Neural crest cell (in vitro differentiated cells): Measurements from ENCODE around the gene NPIPB8. TPM values are rescaled to one million over a fixed set of nuclear protein-coding genes. Genes with fewer than 3 reads are reported as not detected.
A peak's percentile ranks its signal among the peaks of the same experiment; 100 is the strongest.
"Not testable (repeated sequence)": the region's sequence is repeated elsewhere in the genome, so short reads cannot be mapped to it uniquely, and the experiment has no call there.

Experiments
- DNase-seq: peaks from one replicate; pipeline ENCODE4 v3.0.0; 2021; ENCODE audit warnings: low read depth, mixed read lengths, low spot score
- H3K27ac Mint-ChIP-seq: one replicate; pipeline ENCODE4 v1.8.0; 2021; ENCODE audit warnings: mild to moderate bottlenecking, mixed read lengths; ENCODE audit not compliant: unreplicated experiment
- H3K27me3 Mint-ChIP-seq: 2 replicates; pipeline ENCODE4 v1.8.0; 2021; ENCODE audit warnings: low read depth, mild to moderate bottlenecking, mixed read lengths
- H3K36me3 Mint-ChIP-seq: 2 replicates; pipeline ENCODE4 v1.8.0; 2021; ENCODE audit warnings: low read depth, mild to moderate bottlenecking, mixed read lengths
- H3K4me1 Mint-ChIP-seq: 2 replicates; pipeline ENCODE4 v1.8.0; 2021; ENCODE audit warnings: mixed read lengths
- H3K4me3 Mint-ChIP-seq: one replicate; pipeline ENCODE4 v1.8.0; 2021; ENCODE audit warnings: mild to moderate bottlenecking, mixed read lengths
- H3K9me3 Mint-ChIP-seq: 2 replicates; pipeline ENCODE4 v1.8.0; 2021; ENCODE audit warnings: mixed read lengths
- total RNA-seq: library from RNA; stranded (reverse); gene quantifications from 2 replicates; pipeline ENCODE4 v1.2.1, GENCODE V29; 2021
- TF ChIP-seq, protein P1 (sequence below): fragments of 200-600 bp; sonication (generic); conservative IDR thresholded peaks from 2 replicates; pipeline ENCODE4 v1.5.0; 2021; ENCODE audit warnings: antibody characterized with exemption, mild to moderate bottlenecking

Gene NPIPB8
- total RNA-seq, 1 donor from 2014 or later = not detected

DNA sequence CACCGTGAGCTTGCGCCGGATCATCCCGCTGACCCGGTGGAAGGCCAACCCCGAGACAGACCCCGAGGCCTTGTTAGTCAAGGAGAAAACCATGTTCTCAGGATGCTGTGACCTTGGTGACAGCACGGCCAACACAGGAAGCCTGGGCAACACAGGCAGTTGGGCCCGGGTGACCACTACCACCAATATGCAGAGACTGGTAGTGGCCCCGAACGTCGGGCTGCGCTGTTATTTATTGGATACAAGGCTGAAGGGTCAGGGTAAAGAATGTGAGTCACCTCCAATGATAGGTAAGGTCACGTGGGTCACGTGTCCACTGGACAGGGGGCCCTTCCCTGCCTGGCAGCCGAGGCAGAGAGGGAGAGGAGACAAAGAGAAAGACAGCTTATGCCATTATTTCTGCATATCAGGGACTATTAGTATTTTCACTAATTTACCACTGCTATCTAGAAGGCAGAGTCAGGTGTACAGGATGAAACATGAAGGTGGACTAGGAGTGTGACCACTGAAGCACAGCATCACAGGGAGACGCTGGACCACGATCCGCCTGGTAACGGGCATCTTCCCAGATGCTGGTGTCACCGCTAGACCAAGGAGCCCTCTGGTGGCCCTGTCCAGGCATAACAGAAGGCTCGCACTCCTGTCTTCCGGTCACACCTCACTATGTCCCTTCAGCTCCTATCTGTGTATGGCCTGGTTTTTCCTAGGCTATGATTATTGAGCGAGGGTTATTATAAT lies 22.2 kb upstream of the NPIPB8 start:
- H3K36me3 Mint-ChIP-seq, H3K27me3 Mint-ChIP-seq, H3K4me1 Mint-ChIP-seq, H3K4me3 Mint-ChIP-seq, H3K9me3 Mint-ChIP-seq, H3K27ac Mint-ChIP-seq: not testable (repeated sequence)
- TF ChIP-seq, protein P1, sequence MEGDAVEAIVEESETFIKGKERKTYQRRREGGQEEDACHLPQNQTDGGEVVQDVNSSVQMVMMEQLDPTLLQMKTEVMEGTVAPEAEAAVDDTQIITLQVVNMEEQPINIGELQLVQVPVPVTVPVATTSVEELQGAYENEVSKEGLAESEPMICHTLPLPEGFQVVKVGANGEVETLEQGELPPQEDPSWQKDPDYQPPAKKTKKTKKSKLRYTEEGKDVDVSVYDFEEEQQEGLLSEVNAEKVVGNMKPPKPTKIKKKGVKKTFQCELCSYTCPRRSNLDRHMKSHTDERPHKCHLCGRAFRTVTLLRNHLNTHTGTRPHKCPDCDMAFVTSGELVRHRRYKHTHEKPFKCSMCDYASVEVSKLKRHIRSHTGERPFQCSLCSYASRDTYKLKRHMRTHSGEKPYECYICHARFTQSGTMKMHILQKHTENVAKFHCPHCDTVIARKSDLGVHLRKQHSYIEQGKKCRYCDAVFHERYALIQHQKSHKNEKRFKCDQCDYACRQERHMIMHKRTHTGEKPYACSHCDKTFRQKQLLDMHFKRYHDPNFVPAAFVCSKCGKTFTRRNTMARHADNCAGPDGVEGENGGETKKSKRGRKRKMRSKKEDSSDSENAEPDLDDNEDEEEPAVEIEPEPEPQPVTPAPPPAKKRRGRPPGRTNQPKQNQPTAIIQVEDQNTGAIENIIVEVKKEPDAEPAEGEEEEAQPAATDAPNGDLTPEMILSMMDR = peak; percentile 76
- DNase-seq = peak; percentile 56

DNA sequence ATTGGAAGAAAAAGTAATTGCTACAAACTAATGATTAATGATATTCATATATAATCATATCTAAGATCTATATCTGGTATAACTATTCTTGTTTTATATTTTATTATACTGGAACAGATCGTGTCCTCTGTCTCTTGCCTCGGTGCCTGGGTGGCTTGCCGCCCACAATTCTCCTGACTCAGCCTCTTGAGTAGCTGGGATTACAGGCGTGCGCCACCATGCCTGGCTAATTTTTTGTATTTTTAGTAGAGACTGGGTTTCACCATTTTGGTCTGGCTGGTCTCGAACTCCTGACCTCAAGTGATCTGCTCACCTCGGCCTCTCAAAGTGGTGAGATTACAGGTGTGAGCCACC lies 21.7 kb upstream of the NPIPB8 start:
- H3K4me1 Mint-ChIP-seq = peaks cover 10% of the 10 kb centered on the region
- DNase-seq = not testable (repeated sequence)

DNA sequence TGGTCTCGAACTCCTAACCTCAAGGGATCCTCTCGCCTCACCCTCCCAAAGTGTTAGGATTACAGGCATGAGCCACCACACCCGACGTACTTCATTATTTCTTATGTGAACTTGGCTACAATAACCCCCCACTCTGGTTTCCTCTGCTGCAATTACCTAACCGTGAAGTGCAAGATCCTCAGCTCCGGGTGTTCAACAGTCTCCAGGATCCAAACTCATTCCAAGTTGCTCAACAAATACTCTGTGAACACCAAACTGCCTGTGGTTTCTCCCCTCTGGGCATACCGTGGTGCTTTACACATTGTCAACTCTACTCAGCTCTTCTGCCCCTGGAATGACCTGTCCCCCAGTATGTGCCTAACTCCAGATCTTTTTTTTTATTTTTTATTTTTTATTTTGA lies 21.2 kb upstream of the NPIPB8 start:
- Mint-ChIP-seq H3K27ac (no peak overlapping the region), H3K4me3 (no peak overlapping the region), H3K36me3 (no peaks in the 10 kb centered on the region), H3K4me1 (peaks cover 15% of the 10 kb centered on the region), H3K27me3 (no peaks in the 10 kb centered on the region), H3K9me3 (no peaks in the 10 kb centered on the region)
- no peak for DNase-seq
- TF ChIP-seq, protein P1 = no peak

More for the DNA sequence above, 21.7 kb upstream of the NPIPB8 start:
- H3K27ac Mint-ChIP-seq, H3K4me3 Mint-ChIP-seq, H3K27me3 Mint-ChIP-seq, H3K36me3 Mint-ChIP-seq, H3K9me3 Mint-ChIP-seq: not testable (repeated sequence)

DNA sequence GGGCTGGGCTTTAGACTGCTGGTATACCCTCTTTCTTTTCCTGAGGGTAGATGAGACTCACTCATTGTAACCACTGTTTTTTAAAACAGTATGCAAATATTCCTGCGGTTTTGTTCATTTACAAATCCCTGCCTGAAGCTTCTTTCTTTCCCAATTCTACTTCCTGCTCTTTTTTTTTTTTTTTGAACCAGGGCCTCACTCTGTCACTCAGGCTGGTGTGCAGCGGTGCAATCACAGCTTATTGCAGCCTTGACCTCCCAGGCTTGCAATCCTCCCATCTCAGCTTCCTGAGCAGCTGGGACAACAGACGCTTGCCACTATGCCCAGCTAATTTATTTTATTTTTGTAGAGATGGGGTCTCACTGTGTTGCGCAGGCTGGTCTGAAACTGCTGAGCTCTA lies 20.0 kb upstream of the NPIPB8 start:
- H3K27me3 Mint-ChIP-seq = no peaks in the 10 kb centered on the region
- no peak overlapping the region for H3K27ac Mint-ChIP-seq
- TF ChIP-seq, protein P1 = no peak
- H3K9me3 Mint-ChIP-seq = no peaks in the 10 kb centered on the region
- H3K36me3 Mint-ChIP-seq = no peaks in the 10 kb centered on the region
- H3K4me1 Mint-ChIP-seq = peaks cover 21% of the 10 kb centered on the region
- H3K4me3 Mint-ChIP-seq = no peak overlapping the region
- DNase-seq = no peak

DNA sequence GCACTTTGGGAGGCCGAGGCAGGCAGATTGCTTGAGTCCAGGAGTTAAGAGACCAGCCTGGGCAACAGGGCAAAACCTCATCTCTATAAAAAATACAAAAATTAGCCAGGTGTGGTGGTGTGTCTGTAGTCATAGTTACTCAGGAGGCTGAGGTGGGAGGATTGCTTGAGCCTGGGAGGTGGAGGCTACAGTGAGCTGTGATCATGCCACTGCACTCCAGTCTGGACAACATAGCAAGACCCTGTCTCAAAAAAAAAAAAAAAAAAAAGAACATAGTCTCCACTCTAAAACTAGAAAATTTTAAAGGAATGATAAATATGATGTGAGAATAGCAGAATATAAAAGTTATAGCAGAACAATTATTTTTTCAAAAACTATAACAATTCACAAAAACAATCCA lies 17.5 kb upstream of the NPIPB8 start:
- not testable (repeated sequence) for H3K27ac Mint-ChIP-seq, H3K27me3 Mint-ChIP-seq, H3K9me3 Mint-ChIP-seq, H3K4me3 Mint-ChIP-seq, DNase-seq, H3K36me3 Mint-ChIP-seq
- H3K4me1 Mint-ChIP-seq = peaks cover 21% of the 10 kb centered on the region

DNA sequence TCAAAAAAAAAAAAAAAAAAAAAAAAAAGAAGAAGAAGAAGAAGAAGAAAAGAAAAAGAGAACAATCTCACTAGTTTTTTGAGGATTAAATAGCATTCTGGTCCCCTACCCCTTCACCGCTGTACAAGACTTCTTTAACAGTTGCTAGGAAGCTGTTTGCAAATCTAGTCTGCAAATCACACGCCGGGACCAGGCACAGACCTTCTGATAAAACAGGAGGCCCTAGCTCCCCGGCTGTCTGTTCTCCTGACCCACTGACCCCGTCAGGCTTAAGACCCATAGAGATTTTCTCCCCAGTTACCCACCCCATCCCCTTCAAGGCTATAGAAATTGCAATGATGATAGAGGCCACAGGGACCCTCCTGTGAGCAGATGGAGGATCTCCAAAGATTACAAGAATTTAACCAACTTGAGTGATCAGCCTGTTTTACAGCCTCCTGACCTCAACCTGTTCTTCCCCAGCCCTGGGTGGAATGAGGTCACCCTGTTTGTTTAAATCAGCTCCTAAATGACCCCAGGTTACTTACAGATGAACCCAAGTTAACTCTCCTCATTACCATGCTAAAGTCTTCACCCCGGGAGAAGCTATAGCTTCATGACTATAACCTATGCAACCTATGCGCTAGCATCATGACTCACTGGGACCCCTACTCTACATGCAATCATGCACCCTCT lies 16.2 kb upstream of the NPIPB8 start:
- Mint-ChIP-seq H3K4me1 (peaks cover 21% of the 10 kb centered on the region), H3K27me3 (no peaks in the 10 kb centered on the region), H3K27ac (peak overlapping the region; percentile 44), H3K4me3 (no peak overlapping the region), H3K9me3 (no peaks in the 10 kb centered on the region), H3K36me3 (no peaks in the 10 kb centered on the region)
- TF ChIP-seq, protein P1 = no peak
- no peak for DNase-seq

DNA sequence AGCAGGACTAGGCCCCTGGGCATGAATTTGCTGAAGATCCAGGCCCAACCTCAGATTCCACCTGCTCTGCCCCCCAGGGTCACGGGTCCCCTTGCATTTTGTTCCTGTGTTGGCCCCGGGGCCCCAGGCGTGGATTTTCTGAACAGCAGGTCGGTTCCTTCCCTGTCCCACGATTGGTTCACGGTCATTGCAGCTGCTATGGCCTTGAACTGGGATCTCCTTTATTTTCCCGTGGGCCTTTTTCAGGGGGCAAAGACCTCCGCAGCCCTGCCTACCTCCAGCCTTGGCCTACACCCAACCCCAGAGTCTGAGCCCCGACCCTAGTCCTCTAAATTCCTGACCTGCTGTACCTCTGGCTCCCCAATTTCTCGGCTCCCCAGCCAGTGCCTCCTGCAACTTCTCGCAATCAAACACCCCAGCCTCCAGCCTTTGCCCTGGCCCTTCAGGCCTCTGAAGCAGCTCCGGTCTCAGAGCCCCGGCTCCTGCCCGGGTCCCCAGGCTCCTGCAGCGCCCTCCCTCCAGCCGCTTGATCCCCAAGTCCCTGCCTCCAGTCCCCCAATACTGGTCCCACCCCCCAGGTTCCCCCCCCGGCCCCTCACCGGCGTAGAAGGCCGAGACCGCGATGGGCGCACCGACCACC lies 15.2 kb upstream of the NPIPB8 start:
- H3K4me1 Mint-ChIP-seq = peaks cover 17% of the 10 kb centered on the region
- not testable (repeated sequence) for H3K36me3 Mint-ChIP-seq, H3K4me3 Mint-ChIP-seq, H3K27me3 Mint-ChIP-seq, H3K27ac Mint-ChIP-seq, DNase-seq, H3K9me3 Mint-ChIP-seq
